Loucy (cell line): ENCODE measurements around the gene RFC4.
A peak's percentile ranks its signal among the peaks of the same experiment; 100 is the strongest.

Experiments
- H2AFZ ChIP-seq: fragments of 200-600 bp; sonication (generic); 2 replicates; pipeline ENCODE4 v1.6.0; 2016; ENCODE audit warnings: antibody characterized with exemption, mild to moderate bottlenecking, low read length, moderate library complexity
- H3F3A ChIP-seq: fragments of 200-600 bp; 2 replicates; pipeline ENCODE4 v1.6.0; 2016; ENCODE audit warnings: antibody characterized with exemption, low read depth, mild to moderate bottlenecking
- H3K27me3 ChIP-seq: fragments of 200-600 bp; sonication (generic); 2 replicates; pipeline ENCODE4 v1.6.1; 2014; ENCODE audit warnings: low read length, mild to moderate bottlenecking; ENCODE audit not compliant: insufficient read depth, poor library complexity, severe bottlenecking
- H3K36me3 ChIP-seq: fragments of 200-600 bp; sonication (generic); 2 replicates; pipeline ENCODE4 v1.6.1; 2016; ENCODE audit warnings: low read length; ENCODE audit not compliant: insufficient read depth
- H3K4me1 ChIP-seq: fragments of 200-600 bp; sonication (generic); 2 replicates; pipeline ENCODE4 v1.5.1; 2014; ENCODE audit warnings: low read length, mild to moderate bottlenecking; ENCODE audit not compliant: insufficient read depth, poor library complexity, severe bottlenecking
- H3K4me2 ChIP-seq: fragments of 200-600 bp; sonication (generic); 2 replicates; pipeline ENCODE4 v1.6.0; 2014; ENCODE audit warnings: antibody characterized with exemption, low read length, low read depth, mild to moderate bottlenecking; ENCODE audit not compliant: poor library complexity, severe bottlenecking
- H3K4me3 ChIP-seq: fragments of 200-600 bp; sonication (generic); 2 replicates; pipeline ENCODE4 v1.5.1; 2014; ENCODE audit warnings: low read length, mild to moderate bottlenecking, mixed read lengths; ENCODE audit not compliant: poor library complexity, severe bottlenecking
- H3K79me2 ChIP-seq: fragments of 200-600 bp; sonication (generic); 2 replicates; pipeline ENCODE4 v1.6.1; 2014; ENCODE audit warnings: low read length; ENCODE audit not compliant: insufficient read depth
- H3K9ac ChIP-seq: fragments of 200-600 bp; sonication (generic); 2 replicates; pipeline ENCODE4 v1.6.0; 2014; ENCODE audit warnings: mild to moderate bottlenecking, low read depth, low read length, moderate library complexity; ENCODE audit not compliant: poor library complexity, severe bottlenecking
- H3K9me2 ChIP-seq: fragments of 200-600 bp; sonication (generic); replicated peaks from 2 replicates; pipeline ENCODE4 v1.6.1; 2016; ENCODE audit warnings: low read depth, low read length, mixed read lengths
- H3K9me3 ChIP-seq: fragments of 200-600 bp; sonication (generic); 2 replicates; pipeline ENCODE4 v1.6.1; 2014; ENCODE audit warnings: mild to moderate bottlenecking, antibody characterized with exemption, low read length, low read depth; ENCODE audit not compliant: insufficient read depth
- H4K20me1 ChIP-seq: fragments of 200-600 bp; sonication (generic); 2 replicates; pipeline ENCODE4 v1.6.0; 2014; ENCODE audit warnings: antibody characterized with exemption, low read length, mild to moderate bottlenecking; ENCODE audit not compliant: insufficient read depth, poor library complexity, severe bottlenecking
- EZH2phosphoT487 ChIP-seq: fragments of 200-600 bp; IDR thresholded peaks from 2 replicates; pipeline ENCODE4 v1.6.1; 2018; ENCODE audit warnings: antibody characterized with exemption, mild to moderate bottlenecking, moderate library complexity, borderline replicate concordance
- TF ChIP-seq, protein P1 (sequence below): fragments of 200-600 bp; sonication (generic); conservative IDR thresholded peaks from 2 replicates; pipeline ENCODE4 v1.5.1; 2014; ENCODE audit warnings: mild to moderate bottlenecking, antibody characterized with exemption, low read length

The RFC4 gene

GRCh38 chr3:186785495-186786018, 20.7 kb downstream of the RFC4 start:
- Histone ChIP-seq H3F3A (peaks cover 34% of the 10 kb centered on the region), H3K4me2 (peak overlapping the region; percentile 98), H3K9ac (peak overlapping the region; percentile 100), H3K27me3 (peaks cover 17% of the 10 kb centered on the region), H3K9me3 (no peaks in the 10 kb centered on the region), H2AFZ (no peak overlapping the region), H4K20me1 (peaks cover 71% of the 10 kb centered on the region), H3K9me2 (no peaks in the 10 kb centered on the region), H3K36me3 (peaks cover 70% of the 10 kb centered on the region), H3K4me1 (peaks cover 43% of the 10 kb centered on the region), H3K79me2 (peaks cover 76% of the 10 kb centered on the region), H3K4me3 (peak overlapping the region; percentile 83)
- no peak for TF ChIP-seq EZH2phosphoT487
- TF ChIP-seq, protein P1, sequence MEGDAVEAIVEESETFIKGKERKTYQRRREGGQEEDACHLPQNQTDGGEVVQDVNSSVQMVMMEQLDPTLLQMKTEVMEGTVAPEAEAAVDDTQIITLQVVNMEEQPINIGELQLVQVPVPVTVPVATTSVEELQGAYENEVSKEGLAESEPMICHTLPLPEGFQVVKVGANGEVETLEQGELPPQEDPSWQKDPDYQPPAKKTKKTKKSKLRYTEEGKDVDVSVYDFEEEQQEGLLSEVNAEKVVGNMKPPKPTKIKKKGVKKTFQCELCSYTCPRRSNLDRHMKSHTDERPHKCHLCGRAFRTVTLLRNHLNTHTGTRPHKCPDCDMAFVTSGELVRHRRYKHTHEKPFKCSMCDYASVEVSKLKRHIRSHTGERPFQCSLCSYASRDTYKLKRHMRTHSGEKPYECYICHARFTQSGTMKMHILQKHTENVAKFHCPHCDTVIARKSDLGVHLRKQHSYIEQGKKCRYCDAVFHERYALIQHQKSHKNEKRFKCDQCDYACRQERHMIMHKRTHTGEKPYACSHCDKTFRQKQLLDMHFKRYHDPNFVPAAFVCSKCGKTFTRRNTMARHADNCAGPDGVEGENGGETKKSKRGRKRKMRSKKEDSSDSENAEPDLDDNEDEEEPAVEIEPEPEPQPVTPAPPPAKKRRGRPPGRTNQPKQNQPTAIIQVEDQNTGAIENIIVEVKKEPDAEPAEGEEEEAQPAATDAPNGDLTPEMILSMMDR, result no peak

GRCh38 chr3:186784820-186785494, 21.3 kb downstream of the RFC4 start:
- H3K9me3 ChIP-seq, result no peaks in the 10 kb centered on the region
- peaks cover 64% of the 10 kb centered on the region for H3K36me3 ChIP-seq
- peaks cover 28% of the 10 kb centered on the region for H3F3A ChIP-seq
- peak overlapping the region; percentile 100 for H3K9ac ChIP-seq
- H3K79me2 ChIP-seq, result peaks cover 71% of the 10 kb centered on the region
- TF ChIP-seq, protein P1, result no peak
- no peak for TF ChIP-seq EZH2phosphoT487
- H3K27me3 ChIP-seq, result peaks cover 17% of the 10 kb centered on the region
- peak overlapping the region; percentile 83 for H3K4me3 ChIP-seq
- H3K4me1 ChIP-seq, result peaks cover 43% of the 10 kb centered on the region
- H3K4me2 ChIP-seq, result peak overlapping the region; percentile 98
- H3K9me2 ChIP-seq, result no peaks in the 10 kb centered on the region
- no peak overlapping the region for H2AFZ ChIP-seq
- H4K20me1 ChIP-seq, result peaks cover 65% of the 10 kb centered on the region

GRCh38 chr3:186783731-186784515, 22.4 kb downstream of the RFC4 start:
- no peak overlapping the region for H2AFZ ChIP-seq
- peak overlapping the region; percentile 100 for H3K9ac ChIP-seq
- H3K9me2 ChIP-seq, result no peaks in the 10 kb centered on the region
- peaks cover 17% of the 10 kb centered on the region for H3K27me3 ChIP-seq
- H3K36me3 ChIP-seq, result peaks cover 53% of the 10 kb centered on the region
- H4K20me1 ChIP-seq, result peaks cover 55% of the 10 kb centered on the region
- H3K4me2 ChIP-seq, result peak overlapping the region; percentile 98
- peaks cover 63% of the 10 kb centered on the region for H3K79me2 ChIP-seq
- H3K4me3 ChIP-seq, result peak overlapping the region; percentile 83
- no peak for TF ChIP-seq EZH2phosphoT487
- TF ChIP-seq, protein P1, result no peak
- H3K9me3 ChIP-seq, result no peaks in the 10 kb centered on the region
- peaks cover 41% of the 10 kb centered on the region for H3K4me1 ChIP-seq
- H3F3A ChIP-seq, result peaks cover 20% of the 10 kb centered on the region
